Glomerular visceral epithelial cell (primary cell): ENCODE data around the gene CHD9NB.
"Not testable (repeated sequence)": the region's sequence is repeated elsewhere in the genome, so short reads cannot be mapped to it uniquely, and the experiment has no call there.

Experiments
- DNase-seq: peaks from one replicate; pipeline ENCODE4 v3.0.0-alpha.2; 2016; ENCODE audit errors: extremely low spot score

The CHD9NB gene

GRCh38 chr16:53057658-53058057, 5.0 kb upstream of the CHD9NB start:
- DNase-seq: no peak

- no peak for DNase-seq
Measured at GRCh38 chr16:53056392-53056881, 3.7 kb upstream of the CHD9NB start.

GRCh38 chr16:53055541-53056391, 3.1 kb upstream of the CHD9NB start:
- peak; percentile 42 for DNase-seq

- DNase-seq: peak; percentile 85
Measured at GRCh38 chr16:53054670-53055485, 2.2 kb upstream of the CHD9NB start, which contains the start of gene CHD9. TSS of gene CHD9 (plus strand) at chr16:53054991. CDS start at chr16:53156090, 101,099 bp downstream.

DNA sequence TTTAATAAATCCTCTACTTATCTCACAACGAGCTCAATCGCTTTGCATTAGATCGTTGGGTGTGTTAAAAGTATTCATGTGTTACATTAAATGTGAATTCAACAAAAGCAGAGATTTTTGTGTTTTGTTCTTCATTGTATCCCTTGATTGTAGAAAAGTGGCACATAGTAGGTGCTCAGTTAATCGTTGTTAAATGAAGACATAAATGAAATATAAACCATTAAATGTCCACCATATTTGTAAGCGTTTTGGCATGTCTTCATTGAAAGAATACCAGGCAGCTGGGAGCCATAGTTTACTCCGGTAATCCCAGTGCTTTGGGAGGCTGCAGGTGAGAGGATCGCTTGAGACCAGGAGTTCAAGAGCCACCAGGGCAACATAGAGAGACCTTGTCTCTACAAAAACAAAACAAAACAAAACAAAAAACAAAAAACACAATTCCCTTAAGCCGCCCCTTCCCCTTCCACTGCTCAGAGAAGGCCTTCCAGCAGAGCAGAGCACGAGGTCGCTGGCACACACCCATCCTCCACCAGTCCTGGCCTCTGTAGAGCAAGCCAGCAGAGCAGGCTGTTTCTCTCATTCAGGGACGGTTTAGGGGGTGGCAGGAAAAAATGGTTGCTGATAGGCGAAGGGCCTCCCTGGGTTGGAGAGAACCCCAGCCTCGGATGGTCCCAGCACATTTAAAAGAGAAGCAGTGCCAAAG, 1.4 kb upstream of the CHD9NB start:
- no peak for DNase-seq

- not testable (repeated sequence) for DNase-seq
Measured at GRCh38 chr16:53051255-53051654, 1.4 kb downstream of the CHD9NB start.

DNA sequence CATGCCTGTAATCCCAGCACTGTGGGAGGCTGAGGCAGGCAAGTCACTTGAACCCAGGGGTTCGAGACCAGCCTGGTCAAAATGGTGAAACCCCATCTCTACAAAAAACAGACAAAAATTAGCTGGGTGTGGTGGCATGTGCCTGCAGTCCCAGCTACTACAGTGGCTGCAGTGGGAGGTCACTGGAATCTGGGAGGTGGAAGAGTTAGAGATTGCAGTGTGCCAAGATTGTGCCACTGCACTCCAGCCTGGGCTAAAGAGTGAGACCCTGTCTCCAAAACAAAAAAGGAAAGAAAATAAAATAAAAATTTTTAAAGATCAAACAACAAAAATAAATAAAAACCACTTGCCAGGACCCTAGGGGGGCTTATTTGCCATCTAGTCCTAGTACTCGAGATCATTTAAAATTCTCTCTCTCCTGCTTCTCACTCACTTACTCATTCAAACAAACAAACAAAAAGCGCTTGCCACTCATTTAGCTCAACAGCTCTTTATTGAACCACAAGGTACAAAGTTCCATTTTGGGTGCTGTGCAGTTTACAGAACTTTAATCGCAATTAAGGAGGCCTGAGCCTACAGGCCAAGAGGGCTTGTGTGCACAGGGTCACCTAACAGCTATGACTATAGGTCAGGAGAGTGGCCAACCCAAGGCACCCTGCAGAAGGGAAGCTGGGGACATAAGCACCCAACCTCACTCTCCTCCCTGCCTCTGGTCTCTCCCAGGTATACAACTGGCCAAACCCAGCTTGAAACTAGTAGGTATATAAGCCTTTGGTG, 4.4 kb downstream of the CHD9NB start:
- no peak for DNase-seq

DNA sequence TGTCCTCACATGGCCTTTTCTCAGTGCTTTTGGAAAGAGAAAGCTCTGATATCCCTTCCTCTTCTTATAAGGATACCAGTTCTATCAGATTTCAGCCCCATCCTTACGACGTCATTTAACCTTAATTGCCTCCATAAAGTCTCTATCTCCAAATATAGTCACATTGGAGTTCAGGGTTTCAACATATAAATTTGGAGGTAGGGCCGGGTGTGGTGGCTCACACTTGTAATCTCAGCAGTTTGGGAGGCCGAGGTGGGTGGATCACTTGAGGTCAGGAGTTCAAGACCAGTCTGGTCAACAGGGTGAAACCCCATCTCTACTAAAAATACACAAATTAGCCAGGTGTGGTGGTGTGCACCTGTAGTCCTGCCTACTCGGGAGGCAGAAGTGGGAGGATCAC, 5.2 kb downstream of the CHD9NB start:
- DNase-seq: not testable (repeated sequence)

DNA sequence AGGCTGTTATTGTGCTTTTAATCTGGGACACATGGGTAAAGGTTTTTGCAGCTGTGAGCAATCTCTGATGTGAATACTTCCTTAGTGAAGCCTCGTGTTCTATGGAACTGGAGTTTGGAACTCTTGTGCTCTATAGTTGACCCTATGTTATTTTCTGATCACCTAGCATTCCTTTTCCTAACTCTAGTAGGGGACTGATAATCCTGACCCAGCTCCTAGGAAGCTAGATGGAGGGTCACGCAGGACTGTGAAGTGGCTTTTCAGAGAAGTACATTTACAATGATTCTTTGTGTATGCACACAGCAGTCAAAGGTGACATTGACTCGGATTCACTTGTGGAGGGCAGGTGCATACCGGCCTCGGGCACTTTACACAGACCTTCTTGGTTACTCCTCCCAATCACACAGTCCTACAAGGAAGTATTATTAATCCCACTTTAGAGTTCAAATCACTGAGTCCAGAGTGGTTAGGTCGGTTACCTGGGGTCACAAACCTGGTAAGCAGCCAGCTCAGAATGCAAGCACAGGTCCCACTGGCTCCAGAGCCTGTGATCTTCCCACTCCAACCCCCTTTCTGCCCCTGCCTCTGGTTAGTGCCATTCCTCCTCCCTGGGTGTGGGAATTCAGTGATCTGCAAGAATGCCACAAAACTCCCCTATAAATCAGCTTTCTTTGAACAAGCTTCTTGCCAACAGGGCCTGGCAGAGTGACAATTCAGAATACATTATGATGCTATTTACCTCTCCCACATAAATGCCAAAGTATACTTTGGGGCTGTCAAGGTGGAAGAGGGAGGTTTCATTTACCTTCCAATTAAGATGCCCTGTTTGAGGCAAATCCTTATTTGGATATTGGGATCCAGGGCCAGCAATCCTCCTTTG, 7.1 kb downstream of the CHD9NB start:
- no peak for DNase-seq

DNA sequence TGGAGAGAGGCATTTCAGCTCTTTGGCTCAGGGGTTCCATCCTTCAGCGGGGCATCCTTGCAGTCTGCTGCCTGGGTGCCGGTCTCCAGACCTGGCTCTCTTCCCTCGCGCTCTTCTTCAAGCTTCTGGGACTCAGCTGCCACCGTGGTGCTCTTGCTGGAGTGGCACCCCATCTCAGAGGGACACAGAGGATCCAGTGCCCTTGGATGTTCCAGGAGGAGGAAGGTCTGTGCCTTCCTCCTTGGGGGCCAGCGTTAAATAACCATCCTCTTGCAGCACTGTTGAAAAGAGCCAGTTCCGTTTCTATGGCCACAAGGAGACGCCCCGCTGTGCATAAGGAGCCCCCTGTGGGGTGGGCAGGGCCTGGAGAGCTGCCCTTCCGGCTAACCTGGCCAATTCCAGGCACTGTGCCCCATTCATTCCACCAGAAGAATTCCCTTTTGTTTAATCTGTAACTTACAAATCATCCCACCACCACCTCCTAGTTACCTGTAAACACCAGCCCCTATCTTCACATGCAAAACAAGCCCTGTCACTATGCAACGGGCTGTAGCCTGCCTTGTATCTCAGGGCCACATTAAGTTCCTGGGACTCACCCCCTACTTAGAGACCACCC, 8.6 kb downstream of the CHD9NB start:
- DNase-seq: peak; percentile 12

GRCh38 chr16:53043428-53043831, 9.3 kb downstream of the CHD9NB start:
- DNase-seq: no peak

DNA sequence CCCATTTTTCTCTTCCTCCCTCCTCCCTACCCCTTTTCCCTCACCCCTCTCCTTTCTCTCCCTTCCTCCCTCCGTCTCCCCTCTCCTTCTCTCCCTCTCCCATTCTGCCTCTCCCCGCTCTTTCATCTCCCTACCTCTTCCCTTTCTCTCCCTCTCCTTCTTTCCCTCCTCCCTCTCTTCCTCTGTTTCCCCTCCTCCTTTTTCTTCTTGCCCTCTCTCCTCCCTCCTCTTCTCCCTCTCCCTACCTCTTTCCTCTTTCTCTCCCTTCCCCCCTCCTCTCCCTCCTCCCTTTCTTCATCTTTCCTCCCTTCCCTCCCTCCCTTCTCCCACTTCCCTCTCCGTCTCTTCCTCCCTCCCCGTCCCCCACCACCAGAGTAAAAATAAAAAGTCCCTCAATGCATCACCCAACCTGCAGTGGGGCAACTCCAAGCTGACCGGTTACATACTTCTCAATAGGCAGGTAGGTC, 10.4 kb downstream of the CHD9NB start:
- DNase-seq: no peak

- peak; percentile 18 for DNase-seq
Measured at GRCh38 chr16:53041320-53042051, 11.2 kb downstream of the CHD9NB start.

GRCh38 chr16:53040788-53041187, 11.9 kb downstream of the CHD9NB start:
- no peak for DNase-seq

- not testable (repeated sequence) for DNase-seq
Measured at GRCh38 chr16:53036711-53037110, 16.0 kb downstream of the CHD9NB start.

DNA sequence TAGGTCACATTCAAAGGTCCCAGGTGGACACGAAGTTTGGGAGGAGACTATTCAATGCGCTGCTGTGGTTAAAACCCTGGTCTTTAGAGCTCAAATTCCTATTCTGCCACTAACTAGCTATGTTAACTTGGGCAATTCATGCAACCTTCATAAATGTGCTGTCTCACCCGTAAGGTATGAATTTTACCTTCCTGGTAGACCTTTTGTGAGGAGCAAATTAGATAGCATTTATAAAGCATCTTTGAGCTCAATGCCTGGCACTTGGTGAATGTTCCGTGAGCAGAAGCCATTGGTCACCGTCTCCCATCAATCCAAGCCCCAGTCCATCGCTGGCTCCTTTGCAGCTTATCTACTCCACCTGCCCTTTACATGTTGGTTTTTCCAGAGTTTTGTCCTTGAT, 16.6 kb downstream of the CHD9NB start:
- no peak for DNase-seq

DNA sequence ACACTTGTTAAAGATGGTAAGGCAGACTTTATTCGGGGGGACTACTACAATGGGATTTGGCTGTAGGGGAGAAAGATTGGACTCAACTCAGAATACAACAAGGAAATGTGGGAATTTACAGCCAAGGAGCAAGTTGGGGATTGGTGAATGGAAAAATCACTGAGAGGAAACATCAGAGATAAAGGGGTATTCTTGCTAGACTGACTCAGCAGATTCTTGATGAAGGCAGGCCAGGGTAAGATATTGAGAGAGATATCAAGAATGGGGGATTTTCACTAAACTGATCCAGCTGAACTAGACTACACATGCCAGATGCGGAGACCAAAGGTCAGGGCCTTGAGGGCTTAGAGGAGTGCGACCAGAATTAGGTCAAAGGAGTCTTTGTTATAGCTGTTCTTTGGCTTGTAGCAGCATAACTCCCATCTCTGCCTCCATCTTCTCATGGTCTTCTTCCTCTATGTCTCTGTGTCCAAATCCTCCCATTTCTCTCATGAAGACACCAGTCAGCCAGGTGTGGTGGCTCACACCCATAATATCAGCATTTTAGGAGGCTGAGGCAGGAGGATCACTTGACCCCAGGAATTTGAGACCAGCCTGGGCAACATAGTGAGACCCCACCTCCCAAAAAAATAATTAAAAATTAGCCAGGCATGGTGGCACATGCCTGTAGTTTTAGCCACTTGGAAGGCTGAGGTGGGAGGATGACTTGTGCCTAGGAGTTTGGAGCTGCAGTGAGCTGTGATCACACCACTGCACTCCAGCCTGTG, 17.3 kb downstream of the CHD9NB start:
- DNase-seq: no peak

DNA sequence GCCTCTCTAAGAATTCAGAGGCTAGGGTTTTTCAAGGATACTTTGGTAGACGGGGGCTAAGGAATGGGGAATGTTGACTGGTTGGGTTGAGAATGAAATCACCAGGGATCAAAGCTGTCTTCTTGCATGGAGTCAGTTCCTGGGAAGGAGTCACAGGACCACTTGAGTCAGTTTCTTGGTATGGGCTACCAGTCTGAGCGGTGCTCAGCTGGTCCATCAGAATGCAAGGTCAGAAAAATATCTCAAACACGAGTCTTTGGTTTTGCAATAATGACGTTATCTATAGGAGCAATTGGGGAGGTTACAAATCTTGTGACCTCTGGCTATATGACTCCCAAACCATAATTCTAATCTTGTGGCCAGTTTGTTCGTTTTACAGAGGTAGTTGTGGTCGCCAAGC, 18.4 kb downstream of the CHD9NB start:
- DNase-seq: no peak
